HepG2 (cell line): Measurements from ENCODE around the gene KLKB1. TPM values are rescaled to one million over a fixed set of nuclear protein-coding genes. Genes with fewer than 3 reads are reported as not detected.
A peak's percentile ranks its signal among the peaks of the same experiment; 100 is the strongest.

ENCODE experiments used
- ESRRA ChIP-seq: sonication (generic); formaldehyde crosslinking; IDR thresholded peaks from 2 replicates; pipeline ENCODE4 v1.5.1; 2020; ENCODE audit warnings: mild to moderate bottlenecking, low read depth, missing genetic modification reagents
- FOSL1 ChIP-seq: sonication (generic); formaldehyde crosslinking; IDR thresholded peaks from 2 replicates; pipeline ENCODE4 v1.9.0; 2021; ENCODE audit warnings: missing genetic modification reagents, borderline replicate concordance
- FOXA1 ChIP-seq, 2 experiments: fragments of 450-650 bp in 1 of 2; sonication (generic) in 1 of 2; formaldehyde crosslinking in 1 of 2; IDR thresholded peaks; 2 replicates each; pipeline versions ENCODE4 v1.4.0 to v1.6.1; 2016 to 2020; ENCODE audit warnings: missing genetic modification reagents in 1 of 2
- FOXK1 ChIP-seq: sonication (generic); formaldehyde crosslinking; IDR thresholded peaks from 2 replicates; pipeline ENCODE4 v1.4.0; 2020; ENCODE audit warnings: low read depth, missing genetic modification reagents, borderline replicate concordance
- FOXP1 ChIP-seq, 2 experiments: fragments of 450-650 bp in 1 of 2; IDR thresholded peaks; 2 replicates each; pipeline ENCODE4 v1.6.1; 2017 to 2018; ENCODE audit warnings: antibody characterized with exemption in 1 of 2
- GLI4 ChIP-seq: sonication (generic); formaldehyde crosslinking; IDR thresholded peaks from 2 replicates; pipeline ENCODE4 v1.5.1; 2020; ENCODE audit warnings: missing genetic modification reagents, mild to moderate bottlenecking, moderate library complexity, borderline replicate concordance
- MEIS2 ChIP-seq: sonication (generic); formaldehyde crosslinking; IDR thresholded peaks from 2 replicates; pipeline ENCODE4 v1.9.0; 2021; ENCODE audit warnings: mild to moderate bottlenecking, missing genetic modification reagents
- NR2F1 ChIP-seq, 2 experiments: fragments of 450-650 bp in 1 of 2; formaldehyde crosslinking in 1 of 2; IDR thresholded peaks; 2 replicates each; pipeline versions ENCODE4 v1.5.0 to v1.6.1; 2016 to 2020; ENCODE audit warnings: mild to moderate bottlenecking in 1 of 2, missing compliant biosample characterization in 1 of 2, missing genetic modification reagents in 1 of 2, moderate library complexity in 1 of 2
- NR2F6 ChIP-seq, 2 experiments: IDR thresholded peaks; 2 replicates each; pipeline ENCODE4 v1.6.1; 2016; ENCODE audit warnings: antibody characterized with exemption in 1 of 2, mild to moderate bottlenecking in 1 of 2
- PAF1 ChIP-seq: IDR thresholded peaks from 2 replicates; pipeline ENCODE4 v1.6.1; 2016; ENCODE audit warnings: missing genetic modification reagents, missing compliant biosample characterization
- POLR2AphosphoS5 ChIP-seq: IDR thresholded peaks from 2 replicates; pipeline ENCODE4 v1.6.1; 2012; ENCODE audit warnings: low read depth, low read length
- PPARG ChIP-seq: conservative IDR thresholded peaks from 2 replicates; pipeline ENCODE4 v1.6.1; 2016; ENCODE audit warnings: missing biosample characterization, missing genetic modification reagents
- RXRB ChIP-seq: IDR thresholded peaks from 2 replicates; pipeline ENCODE4 v1.6.1; 2016; ENCODE audit warnings: borderline replicate concordance, missing genetic modification reagents, missing compliant biosample characterization
- SAP130 ChIP-seq: IDR thresholded peaks from 2 replicates; pipeline ENCODE4 v1.6.1; 2016; ENCODE audit warnings: low read depth
- SNAI1 ChIP-seq: sonication (generic); formaldehyde crosslinking; IDR thresholded peaks from 2 replicates; pipeline ENCODE4 v1.5.0; 2020; ENCODE audit warnings: mild to moderate bottlenecking, missing genetic modification reagents, borderline replicate concordance
- SOX13 ChIP-seq, 3 experiments: fragments of 450-650 bp in 1 of 3; sonication (generic) in 1 of 3; formaldehyde crosslinking in 1 of 3; IDR thresholded peaks in 2 of 3; conservative IDR thresholded peaks in 1 of 3; 2 replicates each; pipeline versions ENCODE4 v1.5.0 to v1.6.1; 2016 to 2020; ENCODE audit warnings: antibody characterized with exemption in 1 of 3, mild to moderate bottlenecking in 1 of 3, missing compliant biosample characterization in 1 of 3, missing genetic modification reagents in 1 of 3, moderate library complexity in 1 of 3
- SOX5 ChIP-seq: IDR thresholded peaks from 2 replicates; pipeline ENCODE4 v1.6.1; 2016; ENCODE audit warnings: borderline replicate concordance
- TEAD3 ChIP-seq: optimal IDR thresholded peaks from 2 replicates; pipeline ENCODE3; 2016; ENCODE audit warnings: borderline replicate concordance
- TRIM22 ChIP-seq: fragments of 450-650 bp; IDR thresholded peaks from 2 replicates; pipeline ENCODE4 v1.6.1; 2017
- U2AF2 ChIP-seq: fragments of 200-400 bp; formaldehyde crosslinking; IDR thresholded peaks from 2 replicates; pipeline ENCODE4 v1.6.1; 2017; ENCODE audit warnings: low read depth, mild to moderate bottlenecking, low read length
- ZBTB7B ChIP-seq: sonication (generic); formaldehyde crosslinking; IDR thresholded peaks from 2 replicates; pipeline ENCODE4 v1.4.0; 2020; ENCODE audit warnings: missing genetic modification reagents
- ZMYM4 ChIP-seq: sonication (generic); formaldehyde crosslinking; IDR thresholded peaks from 2 replicates; pipeline ENCODE4 v1.8.1; 2023; ENCODE audit warnings: mild to moderate bottlenecking, missing genetic modification reagents
- ZNF263 ChIP-seq: sonication (generic); formaldehyde crosslinking; IDR thresholded peaks from 2 replicates; pipeline ENCODE4 v1.4.0; 2020; ENCODE audit warnings: missing genetic modification reagents
- ZNF549 ChIP-seq: sonication (generic); formaldehyde crosslinking; IDR thresholded peaks from 2 replicates; pipeline ENCODE4 v1.5.0; 2020; ENCODE audit warnings: missing genetic modification reagents
- ZNF644 ChIP-seq: IDR thresholded peaks from 2 replicates; pipeline ENCODE4 v1.6.1; 2016; ENCODE audit warnings: low read depth
- ZNF850 ChIP-seq: sonication (generic); formaldehyde crosslinking; conservative IDR thresholded peaks from 2 replicates; pipeline ENCODE4 v1.9.0; 2021; ENCODE audit warnings: mild to moderate bottlenecking, missing genetic modification reagents
- polyA plus RNA-seq, 8 experiments: library from polyadenylated mRNA; depleted of rRNA in 3 of 8; stranded (reverse) in 7 of 8; unstranded in 1 of 8; fragments of >200 nt; fragmentation: Illumina TruSeq in 4 of 8; extraction: Trizol in 4 of 8; gene quantifications; 2 replicates each; pipeline versions ENCODE4 v1.2.1 to v1.2.3, GENCODE V29; 2011 to 2016; ENCODE audit warnings: low read depth in 4 of 8, missing spikeins in 1 of 8, mixed read lengths in 1 of 8; ENCODE audit not compliant: insufficient read depth in 1 of 8
- total RNA-seq, 5 experiments: library from RNA; depleted of rRNA; stranded (reverse); fragments of >200 nt; fragmentation: Illumina TruSeq; extraction: Trizol; gene quantifications; 2 replicates each; pipeline ENCODE4 v1.2.3, GENCODE V29; 2016; ENCODE audit warnings: low read depth in 1 of 5
- TF ChIP-seq, protein P1 (sequence below): sonication (generic); formaldehyde crosslinking; conservative IDR thresholded peaks from 2 replicates; pipeline ENCODE4 v1.4.0; 2020; ENCODE audit warnings: missing genetic modification reagents
- TF ChIP-seq, protein P2 (sequence below): sonication (generic); formaldehyde crosslinking; IDR thresholded peaks from 2 replicates; pipeline ENCODE4 v1.4.0; 2020; ENCODE audit warnings: missing genetic modification reagents

The KLKB1 gene
- total and polyA plus RNA-seq, 2 of the 13 experiments (the other 11 are each of a cell fraction or from before 2014, with no cell fraction given), result 0.26 to 0.49 TPM

DNA sequence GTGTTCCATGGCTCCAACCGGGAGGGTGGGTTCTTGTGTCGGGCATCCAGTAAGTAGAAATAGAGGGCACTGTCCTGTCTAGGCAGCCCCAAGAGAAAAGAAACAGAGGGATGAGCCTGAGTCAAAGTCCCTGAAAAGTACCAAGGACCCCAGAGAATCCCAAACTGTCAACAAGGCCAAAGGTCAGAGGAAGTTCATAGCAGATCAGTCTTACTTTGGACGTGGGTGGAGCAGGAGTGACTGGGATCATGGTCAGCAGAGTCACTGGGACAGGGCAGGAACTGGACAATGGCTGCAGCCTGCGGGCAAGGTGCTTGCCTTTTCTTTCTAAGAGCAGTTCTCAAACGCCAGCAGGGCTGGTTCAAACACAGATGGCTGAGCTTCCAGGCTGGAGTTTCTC, 56.0 kb downstream of the KLKB1 start (continued):
- TF ChIP-seq PPARG (CRISPR knock-in tag) (peak; percentile 68), ESRRA (0 out of 2 replicates have a peak, but pooled peaks have one; percentile 24), SNAI1 (no peak), ZMYM4 (peak; percentile 81), GLI4 (CRISPR knock-in tag) (no peak), TRIM22 (no peak), ZBTB7B (CRISPR knock-in tag) (0 out of 2 replicates have a peak, but pooled peaks have one; percentile 27), ZNF850 (CRISPR knock-in tag) (no peak), PAF1 (no peak), FOXP1 (IDR thresholded peaks at IDR 0.05) (no peak), FOXP1 (CRISPR knock-in tag; IDR thresholded peaks at IDR 0.05) (0 out of 2 replicates have a peak, but pooled peaks have one; percentile 39), NR2F6 (IDR thresholded peaks at IDR 0.05) (peak; percentile 72), NR2F6 (CRISPR knock-in tag; IDR thresholded peaks at IDR 0.05) (peak; percentile 88), TEAD3 (CRISPR knock-in tag) (peak; percentile 33), FOSL1 (CRISPR knock-in tag) (no peak), RXRB (CRISPR knock-in tag) (peak; percentile 75; the same call in 1 of the 2 replicates), ZNF263 (CRISPR knock-in tag) (peak; percentile 92), MEIS2 (CRISPR knock-in tag) (0 out of 2 replicates have a peak, but pooled peaks have one; percentile 33), FOXA1 (IDR thresholded peaks at IDR 0.05) (no peak), FOXA1 (CRISPR knock-in tag; IDR thresholded peaks at IDR 0.05) (0 out of 2 replicates have a peak, but pooled peaks have one; percentile 26), NR2F1 (CRISPR knock-in tag; IDR thresholded peaks at IDR 0.05) (0 out of 4 replicates have a peak, but pooled peaks have one; percentile 20 to 55), ZNF644 (CRISPR knock-in tag) (0 out of 2 replicates have a peak, but pooled peaks have one; percentile 19), SOX13 (IDR thresholded peaks at IDR 0.05) (no peak), SOX13 (CRISPR knock-in tag; conservative IDR thresholded peaks at IDR 0.05 in 1 of 2, IDR thresholded peaks at IDR 0.05 in 1 of 2) (peak in 1 of 2 experiments; percentile 33; a peak in 1 of 4 replicates), POLR2AphosphoS5 (peak; percentile 37), SOX5 (CRISPR knock-in tag) (no peak; the same call in 1 of the 2 replicates), ZNF549 (no peak), FOXK1 (CRISPR knock-in tag) (0 out of 2 replicates have a peak, but pooled peaks have one; percentile 21), SAP130 (CRISPR knock-in tag) (0 out of 2 replicates have a peak, but pooled peaks have one; percentile 25), U2AF2 (no peak)
- TF ChIP-seq, protein P1, sequence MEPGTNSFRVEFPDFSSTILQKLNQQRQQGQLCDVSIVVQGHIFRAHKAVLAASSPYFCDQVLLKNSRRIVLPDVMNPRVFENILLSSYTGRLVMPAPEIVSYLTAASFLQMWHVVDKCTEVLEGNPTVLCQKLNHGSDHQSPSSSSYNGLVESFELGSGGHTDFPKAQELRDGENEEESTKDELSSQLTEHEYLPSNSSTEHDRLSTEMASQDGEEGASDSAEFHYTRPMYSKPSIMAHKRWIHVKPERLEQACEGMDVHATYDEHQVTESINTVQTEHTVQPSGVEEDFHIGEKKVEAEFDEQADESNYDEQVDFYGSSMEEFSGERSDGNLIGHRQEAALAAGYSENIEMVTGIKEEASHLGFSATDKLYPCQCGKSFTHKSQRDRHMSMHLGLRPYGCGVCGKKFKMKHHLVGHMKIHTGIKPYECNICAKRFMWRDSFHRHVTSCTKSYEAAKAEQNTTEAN, result no peak
- TF ChIP-seq, protein P2, sequence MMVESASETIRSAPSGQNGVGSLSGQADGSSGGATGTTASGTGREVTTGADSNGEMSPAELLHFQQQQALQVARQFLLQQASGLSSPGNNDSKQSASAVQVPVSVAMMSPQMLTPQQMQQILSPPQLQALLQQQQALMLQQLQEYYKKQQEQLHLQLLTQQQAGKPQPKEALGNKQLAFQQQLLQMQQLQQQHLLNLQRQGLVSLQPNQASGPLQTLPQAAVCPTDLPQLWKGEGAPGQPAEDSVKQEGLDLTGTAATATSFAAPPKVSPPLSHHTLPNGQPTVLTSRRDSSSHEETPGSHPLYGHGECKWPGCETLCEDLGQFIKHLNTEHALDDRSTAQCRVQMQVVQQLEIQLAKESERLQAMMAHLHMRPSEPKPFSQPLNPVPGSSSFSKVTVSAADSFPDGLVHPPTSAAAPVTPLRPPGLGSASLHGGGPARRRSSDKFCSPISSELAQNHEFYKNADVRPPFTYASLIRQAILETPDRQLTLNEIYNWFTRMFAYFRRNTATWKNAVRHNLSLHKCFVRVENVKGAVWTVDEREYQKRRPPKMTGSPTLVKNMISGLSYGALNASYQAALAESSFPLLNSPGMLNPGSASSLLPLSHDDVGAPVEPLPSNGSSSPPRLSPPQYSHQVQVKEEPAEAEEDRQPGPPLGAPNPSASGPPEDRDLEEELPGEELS (CRISPR knock-in tag), result peak; percentile 39; the same call in 1 of the 2 replicates
